Activated T-cell treated with anti-CD3 and anti-CD28 coated beads, Interleukin-2, amount 50 U/mL, for 24 hours (primary cell): ENCODE measurements around the gene GCNT2.
A peak's percentile ranks its signal among the peaks of the same experiment; 100 is the strongest.
"Not testable (repeated sequence)": the region's sequence is repeated elsewhere in the genome, so short reads cannot be mapped to it uniquely, and the experiment has no call there.

Experiments used
- DNase-seq: peaks from one replicate; pipeline ENCODE4 v3.0.0-alpha.2; 2020
- H3K27ac Mint-ChIP-seq: 2 replicates; pipeline ENCODE4 v1.8.0; 2020; ENCODE audit warnings: mild to moderate bottlenecking, mixed read lengths
- H3K27me3 Mint-ChIP-seq: 2 replicates; pipeline ENCODE4 v1.8.0; 2020; ENCODE audit warnings: mixed read lengths
- H3K36me3 Mint-ChIP-seq: 2 replicates; pipeline ENCODE4 v1.8.0; 2020; ENCODE audit warnings: low read depth, mixed read lengths
- H3K4me1 Mint-ChIP-seq: 2 replicates; pipeline ENCODE4 v1.8.0; 2020; ENCODE audit warnings: low read depth, mixed read lengths
- H3K4me3 Mint-ChIP-seq: 2 replicates; pipeline ENCODE4 v1.8.0; 2020; ENCODE audit warnings: mild to moderate bottlenecking, moderate library complexity, mixed read lengths
- H3K9me3 Mint-ChIP-seq: 2 replicates; pipeline ENCODE4 v1.8.0; 2020; ENCODE audit warnings: mixed read lengths

GCNT2 gene

GRCh38 chr6:10655508-10656055, 134.4 kb downstream of the GCNT2 start:
- no peaks in the 10 kb centered on the region for H3K36me3 Mint-ChIP-seq
- peaks cover 30% of the 10 kb centered on the region for H3K27me3 Mint-ChIP-seq
- peaks cover 12% of the 10 kb centered on the region for H3K4me1 Mint-ChIP-seq
- H3K27ac Mint-ChIP-seq: no peak overlapping the region
- no peaks in the 10 kb centered on the region for H3K9me3 Mint-ChIP-seq
- peak overlapping the region; percentile 0 for H3K4me3 Mint-ChIP-seq
- no peak for DNase-seq

GRCh38 chr6:10658910-10659698, 138.0 kb downstream of the GCNT2 start:
- no peak for DNase-seq
- Mint-ChIP-seq H3K4me3 (peak overlapping the region; percentile 38), H3K27ac (no peak overlapping the region), H3K36me3 (no peaks in the 10 kb centered on the region), H3K9me3 (peaks cover under 1% of the 10 kb centered on the region), H3K27me3 (peaks cover 23% of the 10 kb centered on the region), H3K4me1 (peaks cover 12% of the 10 kb centered on the region)

- peaks cover 12% of the 10 kb centered on the region for H3K4me1 Mint-ChIP-seq
- no peak overlapping the region for H3K27ac Mint-ChIP-seq
- H3K4me3 Mint-ChIP-seq: peak overlapping the region; percentile 33
- H3K9me3 Mint-ChIP-seq: peaks cover 4% of the 10 kb centered on the region
- DNase-seq: no peak
- peaks cover 26% of the 10 kb centered on the region for H3K27me3 Mint-ChIP-seq
- no peaks in the 10 kb centered on the region for H3K36me3 Mint-ChIP-seq
Observed at GRCh38 chr6:10659699-10660348, 138.7 kb downstream of the GCNT2 start.

GRCh38 chr6:10660431-10661191, 139.5 kb downstream of the GCNT2 start:
- H3K36me3 Mint-ChIP-seq, DNase-seq, H3K4me1 Mint-ChIP-seq, H3K9me3 Mint-ChIP-seq, H3K27ac Mint-ChIP-seq: not testable (repeated sequence)
- Mint-ChIP-seq H3K4me3 (peak overlapping the region; percentile 20), H3K27me3 (peaks cover 21% of the 10 kb centered on the region)

- Mint-ChIP-seq H3K9me3 (peaks cover 4% of the 10 kb centered on the region), H3K36me3 (no peaks in the 10 kb centered on the region), H3K27ac (no peak overlapping the region), H3K4me3 (no peak overlapping the region), H3K27me3 (peaks cover 19% of the 10 kb centered on the region), H3K4me1 (no peaks in the 10 kb centered on the region)
- DNase-seq: no peak
Observed at GRCh38 chr6:10662207-10662606, 141.1 kb downstream of the GCNT2 start.

GRCh38 chr6:10662742-10663141, 141.6 kb downstream of the GCNT2 start:
- Mint-ChIP-seq H3K4me1 (no peaks in the 10 kb centered on the region), H3K4me3 (no peak overlapping the region), H3K27ac (no peak overlapping the region), H3K9me3 (peaks cover 4% of the 10 kb centered on the region), H3K27me3 (peaks cover 22% of the 10 kb centered on the region), H3K36me3 (no peaks in the 10 kb centered on the region)
- no peak for DNase-seq

- H3K4me1 Mint-ChIP-seq, H3K4me3 Mint-ChIP-seq, H3K27ac Mint-ChIP-seq, H3K9me3 Mint-ChIP-seq, DNase-seq, H3K36me3 Mint-ChIP-seq: not testable (repeated sequence)
- H3K27me3 Mint-ChIP-seq: peaks cover 33% of the 10 kb centered on the region
Observed at GRCh38 chr6:10665595-10665994, 144.4 kb downstream of the GCNT2 start.

- H3K4me3 Mint-ChIP-seq: no peak overlapping the region
- H3K36me3 Mint-ChIP-seq: no peaks in the 10 kb centered on the region
- no peak for DNase-seq
- no peak overlapping the region for H3K27ac Mint-ChIP-seq
- no peaks in the 10 kb centered on the region for H3K4me1 Mint-ChIP-seq
- H3K9me3 Mint-ChIP-seq: peaks cover 4% of the 10 kb centered on the region
- peaks cover 33% of the 10 kb centered on the region for H3K27me3 Mint-ChIP-seq
Observed at GRCh38 chr6:10668126-10668917, 147.2 kb downstream of the GCNT2 start.

- Mint-ChIP-seq H3K9me3 (no peaks in the 10 kb centered on the region), H3K4me3 (no peak overlapping the region), H3K4me1 (peaks cover 2% of the 10 kb centered on the region), H3K27ac (no peak overlapping the region), H3K27me3 (no peaks in the 10 kb centered on the region), H3K36me3 (no peaks in the 10 kb centered on the region)
- DNase-seq: no peak
Observed at GRCh38 chr6:10676403-10676802, 155.3 kb downstream of the GCNT2 start.

GRCh38 chr6:10678456-10678855, 157.3 kb downstream of the GCNT2 start:
- Mint-ChIP-seq H3K9me3 (no peaks in the 10 kb centered on the region), H3K4me3 (no peak overlapping the region), H3K27me3 (no peaks in the 10 kb centered on the region), H3K27ac (no peak overlapping the region), H3K36me3 (no peaks in the 10 kb centered on the region), H3K4me1 (peaks cover 13% of the 10 kb centered on the region)
- no peak for DNase-seq
